ENCODE measurements around the gene GP1BB. TPM values are rescaled to one million over a fixed set of nuclear protein-coding genes. Genes with fewer than 3 reads are reported as not detected.

Gene GP1BB
- total RNA-seq, 1 donor from 2014 or later: 5.7 TPM

DNA sequence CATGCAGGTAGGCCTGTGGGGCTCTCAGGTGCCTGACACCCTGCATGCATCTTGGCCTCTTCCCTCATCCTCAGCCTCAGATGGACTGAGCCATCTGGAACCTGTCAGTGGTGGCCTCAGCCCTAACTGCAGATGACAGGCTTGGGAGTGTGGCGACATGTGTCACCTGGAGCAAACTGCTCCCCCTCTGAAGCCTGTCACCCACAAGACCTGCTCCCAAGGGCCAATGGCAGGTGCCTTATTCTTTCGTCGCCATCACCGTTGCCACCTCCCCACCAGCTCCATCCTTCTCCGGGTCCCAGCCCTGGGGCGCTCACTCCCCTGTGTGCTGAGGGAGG is 12.6 kb upstream of the GP1BB start:
- Mint-ChIP-seq H3K27me3 (ENCODE audit: low read depth) (peaks cover 10% of the 10 kb centered on the region), H3K9me3 (no peaks in the 10 kb centered on the region), H3K4me3 (no peak overlapping the region), H3K27ac (no peak overlapping the region), H3K36me3 (no peaks in the 10 kb centered on the region), H3K4me1 (peaks cover 2% of the 10 kb centered on the region)
- no peak for DNase-seq (ENCODE audit: low spot score in 2 of 2, unreplicated experiment in 2 of 2)
- TF ChIP-seq, protein P1, sequence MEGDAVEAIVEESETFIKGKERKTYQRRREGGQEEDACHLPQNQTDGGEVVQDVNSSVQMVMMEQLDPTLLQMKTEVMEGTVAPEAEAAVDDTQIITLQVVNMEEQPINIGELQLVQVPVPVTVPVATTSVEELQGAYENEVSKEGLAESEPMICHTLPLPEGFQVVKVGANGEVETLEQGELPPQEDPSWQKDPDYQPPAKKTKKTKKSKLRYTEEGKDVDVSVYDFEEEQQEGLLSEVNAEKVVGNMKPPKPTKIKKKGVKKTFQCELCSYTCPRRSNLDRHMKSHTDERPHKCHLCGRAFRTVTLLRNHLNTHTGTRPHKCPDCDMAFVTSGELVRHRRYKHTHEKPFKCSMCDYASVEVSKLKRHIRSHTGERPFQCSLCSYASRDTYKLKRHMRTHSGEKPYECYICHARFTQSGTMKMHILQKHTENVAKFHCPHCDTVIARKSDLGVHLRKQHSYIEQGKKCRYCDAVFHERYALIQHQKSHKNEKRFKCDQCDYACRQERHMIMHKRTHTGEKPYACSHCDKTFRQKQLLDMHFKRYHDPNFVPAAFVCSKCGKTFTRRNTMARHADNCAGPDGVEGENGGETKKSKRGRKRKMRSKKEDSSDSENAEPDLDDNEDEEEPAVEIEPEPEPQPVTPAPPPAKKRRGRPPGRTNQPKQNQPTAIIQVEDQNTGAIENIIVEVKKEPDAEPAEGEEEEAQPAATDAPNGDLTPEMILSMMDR (IDR thresholded peaks at IDR 0.05; ENCODE audit: unreplicated experiment): no peak

DNA sequence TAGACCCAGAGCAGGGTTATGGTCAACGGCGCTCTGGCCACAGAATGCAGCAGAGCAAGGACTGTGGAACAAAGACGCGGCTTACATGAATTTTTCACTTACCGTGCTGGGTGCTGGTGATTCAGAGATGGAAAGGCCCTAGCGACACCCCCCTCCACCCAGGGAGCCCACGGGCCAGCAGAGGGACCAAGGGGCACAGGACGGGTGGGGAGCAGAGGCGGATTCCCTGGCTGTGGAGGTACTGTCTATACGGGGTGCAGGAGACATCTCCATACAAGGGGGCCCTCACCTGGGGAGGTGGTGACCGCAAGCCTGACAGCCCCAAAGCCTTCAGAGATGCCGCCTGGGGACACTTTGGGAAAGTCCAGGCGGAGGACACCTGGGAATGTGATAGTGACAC is 10.1 kb upstream of the GP1BB start:
- Mint-ChIP-seq H3K9me3 (no peaks in the 10 kb centered on the region), H3K4me1 (peaks cover 5% of the 10 kb centered on the region), H3K4me3 (peak overlapping the region; percentile 72), H3K36me3 (no peaks in the 10 kb centered on the region), H3K27me3 (ENCODE audit: low read depth) (peaks cover 20% of the 10 kb centered on the region), H3K27ac (no peak overlapping the region)
- TF ChIP-seq, protein P1 (IDR thresholded peaks at IDR 0.05; ENCODE audit: unreplicated experiment): no peak
- no peak for DNase-seq (ENCODE audit: low spot score in 2 of 2, unreplicated experiment in 2 of 2)

DNA sequence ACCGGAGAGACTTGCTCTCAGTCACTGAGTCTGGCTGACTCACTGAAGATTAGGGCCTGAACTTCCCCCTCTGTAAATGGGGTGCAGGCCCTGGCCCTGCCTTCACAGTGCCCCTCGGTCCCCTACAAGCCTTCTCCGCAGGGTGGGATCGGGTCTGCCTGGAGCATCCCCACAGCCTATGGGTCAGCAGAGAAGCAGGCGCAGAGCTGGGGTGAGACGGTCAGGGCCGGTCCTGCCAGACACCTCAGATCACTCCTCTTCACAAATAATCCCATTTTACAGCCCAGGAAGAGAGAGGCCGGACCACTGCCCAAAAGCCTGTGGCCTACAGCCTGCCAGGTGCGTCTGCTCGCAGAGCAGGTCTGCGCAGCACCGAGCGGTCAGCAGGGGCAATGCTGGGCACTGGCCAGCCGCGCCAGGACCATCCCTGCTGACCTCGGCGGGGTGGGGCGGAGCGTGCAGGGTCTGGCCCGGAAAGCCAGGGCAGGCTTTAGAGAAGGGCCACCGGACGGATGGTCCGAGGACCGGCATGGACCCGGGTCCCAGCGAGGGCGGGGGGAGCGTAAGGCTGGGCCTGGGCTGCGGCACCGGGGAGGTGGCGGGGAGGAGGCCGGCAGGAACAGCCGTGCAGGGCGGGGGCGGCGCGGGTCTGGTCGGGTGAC is 9.6 kb upstream of the GP1BB start:
- TF ChIP-seq, protein P1 (IDR thresholded peaks at IDR 0.05; ENCODE audit: unreplicated experiment): no peak
- Mint-ChIP-seq H3K27me3 (ENCODE audit: low read depth) (peaks cover 20% of the 10 kb centered on the region), H3K9me3 (no peaks in the 10 kb centered on the region), H3K4me3 (peak overlapping the region; percentile 72), H3K27ac (no peak overlapping the region), H3K4me1 (peaks cover 5% of the 10 kb centered on the region), H3K36me3 (no peaks in the 10 kb centered on the region)
- DNase-seq (ENCODE audit: low spot score in 2 of 2, unreplicated experiment in 2 of 2): no peak

DNA sequence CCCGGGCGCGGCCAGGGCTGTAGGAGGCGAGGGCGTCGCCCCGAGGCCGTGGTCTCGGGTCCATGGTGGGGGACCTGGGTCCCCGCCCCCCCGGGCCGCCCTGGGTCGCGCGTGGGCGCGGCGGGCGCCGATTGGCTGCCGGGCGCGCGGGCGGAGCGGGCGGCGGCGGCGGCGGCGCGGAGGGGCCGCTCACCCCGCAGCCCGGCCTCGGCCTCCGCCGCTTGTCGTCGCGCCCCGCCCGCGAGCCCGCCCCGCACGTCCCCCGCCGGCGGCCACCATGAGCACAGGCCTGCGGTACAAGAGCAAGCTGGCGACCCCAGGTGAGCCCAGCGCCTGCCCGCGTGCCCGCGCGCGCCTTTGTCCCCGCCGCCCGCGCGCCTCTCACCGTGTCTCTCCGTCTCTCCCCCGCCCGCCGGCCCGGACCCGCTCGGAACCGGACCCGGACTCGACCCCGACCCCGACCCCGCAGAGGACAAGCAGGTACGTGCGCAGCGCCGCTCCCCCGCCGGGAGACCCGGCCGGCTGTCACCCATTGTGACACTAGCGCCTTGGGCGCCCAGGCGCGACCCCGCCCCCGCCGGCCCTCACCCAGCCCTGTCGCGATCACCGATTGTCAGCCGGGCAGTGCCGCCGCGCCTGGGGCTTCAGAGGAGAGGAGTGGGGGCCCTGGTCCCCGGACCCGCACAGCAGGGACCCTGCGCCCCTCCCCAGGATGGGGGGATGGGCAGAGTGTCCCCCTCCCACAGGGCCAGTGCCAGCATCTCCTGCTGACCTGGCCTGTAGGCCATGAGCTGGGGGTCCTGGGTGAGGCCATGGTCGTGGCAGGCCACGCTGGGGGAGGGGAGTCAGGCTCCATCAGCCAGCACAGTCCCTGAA is 8.8 kb upstream of the GP1BB start, which contains the start of gene SEPTIN5:
Gene SEPTIN5, plus strand, starts transcription at position 192 of the 876 bp plus-strand sequence. Its CDS starts 86 bp downstream, at position 278.
- no peak for DNase-seq (ENCODE audit: low spot score in 2 of 2, unreplicated experiment in 2 of 2)
- Mint-ChIP-seq H3K27me3 (ENCODE audit: low read depth) (peaks cover 18% of the 10 kb centered on the region), H3K4me1 (peaks cover 8% of the 10 kb centered on the region), H3K27ac (no peak within 1 kb of the TSS), H3K4me3 (peak within 1 kb of the TSS; percentile 72), H3K36me3 (no peaks in the 10 kb centered on the region), H3K9me3 (no peaks in the 10 kb centered on the region)
- TF ChIP-seq, protein P1 (IDR thresholded peaks at IDR 0.05; ENCODE audit: unreplicated experiment): no peak

DNA sequence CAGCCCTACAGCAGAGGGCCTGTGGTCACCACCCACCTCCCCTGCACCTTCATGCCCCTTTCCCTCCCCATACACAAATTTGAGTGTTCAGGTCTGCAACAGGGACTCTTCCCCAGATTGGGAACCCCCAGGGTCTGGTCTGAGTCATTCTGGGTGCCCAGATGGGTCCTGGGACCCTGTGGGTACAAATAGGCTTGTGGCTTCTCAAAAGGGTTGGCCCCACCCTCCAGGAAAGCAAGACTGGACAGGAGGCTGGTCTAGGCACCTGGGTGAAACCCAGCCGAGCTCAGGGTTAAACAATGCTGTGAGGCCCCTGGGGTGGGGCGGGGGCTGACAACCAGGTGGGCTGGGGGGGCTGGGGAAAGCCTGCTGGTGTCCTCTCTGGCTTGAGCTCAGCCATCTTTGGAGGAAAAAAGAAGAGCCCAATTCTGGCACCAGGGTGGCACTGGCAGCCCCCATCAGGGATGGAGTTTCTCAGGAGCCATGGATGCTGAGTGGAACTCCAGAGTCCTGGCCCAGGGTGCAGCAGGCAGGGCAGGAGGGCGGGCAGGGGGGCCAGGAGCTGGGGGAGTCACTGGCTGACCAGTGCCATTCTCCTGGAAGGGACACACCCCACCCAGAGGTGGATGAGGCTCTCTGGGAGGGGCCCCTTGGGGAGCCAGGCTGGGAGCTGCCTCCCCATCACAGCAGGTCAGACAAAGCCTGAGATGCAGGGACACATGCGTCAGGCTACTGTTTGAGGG is 8.0 kb upstream of the GP1BB start:
- Mint-ChIP-seq H3K9me3 (no peaks in the 10 kb centered on the region), H3K4me1 (peaks cover 8% of the 10 kb centered on the region), H3K27me3 (ENCODE audit: low read depth) (peaks cover 25% of the 10 kb centered on the region), H3K4me3 (peak overlapping the region; percentile 65), H3K36me3 (peaks cover 8% of the 10 kb centered on the region), H3K27ac (no peak overlapping the region)
- TF ChIP-seq, protein P1 (IDR thresholded peaks at IDR 0.05; ENCODE audit: unreplicated experiment): no peak
- no peak for DNase-seq (ENCODE audit: low spot score in 2 of 2, unreplicated experiment in 2 of 2)

Measured in mesothelial cell of epicardium (in vitro differentiated cells).